GM06990 (cell line): ENCODE measurements around the gene FITM1.

Source experiments
- DNase-seq: peaks from one replicate; pipeline ENCODE4 v3.0.0-alpha.2; 2011; ENCODE audit not compliant: insufficient read length; ENCODE audit errors: extremely low read depth
- H3K27me3 ChIP-seq: replicated peaks from 2 replicates; pipeline ENCODE4 v1.6.0; 2011; ENCODE audit warnings: low read length; ENCODE audit not compliant: control insufficient read depth, insufficient read depth
- H3K36me3 ChIP-seq: 2 replicates; pipeline ENCODE4 v1.5.1; 2011; ENCODE audit warnings: low read length; ENCODE audit not compliant: control insufficient read depth, insufficient read depth
- H3K4me3 ChIP-seq: replicated peaks from 2 replicates; pipeline ENCODE4 v1.5.1; 2011; ENCODE audit warnings: low read depth, mild to moderate bottlenecking, control low read depth, low read length
- TF ChIP-seq, protein P1 (sequence below): IDR thresholded peaks from 2 replicates; pipeline ENCODE4 v1.5.1; 2011; ENCODE audit warnings: low read length, control low read depth, mild to moderate bottlenecking, inconsistent platforms; ENCODE audit not compliant: insufficient read depth, poor library complexity, severe bottlenecking

The FITM1 gene

DNA sequence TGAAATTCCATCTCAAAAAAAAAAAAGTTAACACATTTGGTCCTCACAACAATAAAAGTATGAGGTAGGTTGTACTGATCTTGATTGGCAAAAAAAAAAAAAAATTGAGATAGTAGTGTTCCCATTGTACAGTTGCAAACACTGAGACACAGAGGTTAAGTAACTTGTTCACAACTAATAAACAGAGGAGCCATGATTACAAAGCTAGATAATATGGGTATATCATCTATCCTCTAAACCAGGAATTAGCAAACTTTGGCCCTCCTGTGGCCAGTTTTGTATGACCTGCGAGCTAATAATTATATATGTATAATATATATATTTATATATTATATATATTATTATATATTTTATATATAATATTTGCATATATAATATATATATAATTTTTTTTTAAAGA lies 3.3 kb downstream of the FITM1 start:
- TF ChIP-seq, protein P1, sequence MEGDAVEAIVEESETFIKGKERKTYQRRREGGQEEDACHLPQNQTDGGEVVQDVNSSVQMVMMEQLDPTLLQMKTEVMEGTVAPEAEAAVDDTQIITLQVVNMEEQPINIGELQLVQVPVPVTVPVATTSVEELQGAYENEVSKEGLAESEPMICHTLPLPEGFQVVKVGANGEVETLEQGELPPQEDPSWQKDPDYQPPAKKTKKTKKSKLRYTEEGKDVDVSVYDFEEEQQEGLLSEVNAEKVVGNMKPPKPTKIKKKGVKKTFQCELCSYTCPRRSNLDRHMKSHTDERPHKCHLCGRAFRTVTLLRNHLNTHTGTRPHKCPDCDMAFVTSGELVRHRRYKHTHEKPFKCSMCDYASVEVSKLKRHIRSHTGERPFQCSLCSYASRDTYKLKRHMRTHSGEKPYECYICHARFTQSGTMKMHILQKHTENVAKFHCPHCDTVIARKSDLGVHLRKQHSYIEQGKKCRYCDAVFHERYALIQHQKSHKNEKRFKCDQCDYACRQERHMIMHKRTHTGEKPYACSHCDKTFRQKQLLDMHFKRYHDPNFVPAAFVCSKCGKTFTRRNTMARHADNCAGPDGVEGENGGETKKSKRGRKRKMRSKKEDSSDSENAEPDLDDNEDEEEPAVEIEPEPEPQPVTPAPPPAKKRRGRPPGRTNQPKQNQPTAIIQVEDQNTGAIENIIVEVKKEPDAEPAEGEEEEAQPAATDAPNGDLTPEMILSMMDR: no peak
- no peak for DNase-seq
- Histone ChIP-seq H3K36me3 (peaks cover 12% of the 10 kb centered on the region), H3K27me3 (no peaks in the 10 kb centered on the region), H3K4me3 (no peak overlapping the region)

DNA sequence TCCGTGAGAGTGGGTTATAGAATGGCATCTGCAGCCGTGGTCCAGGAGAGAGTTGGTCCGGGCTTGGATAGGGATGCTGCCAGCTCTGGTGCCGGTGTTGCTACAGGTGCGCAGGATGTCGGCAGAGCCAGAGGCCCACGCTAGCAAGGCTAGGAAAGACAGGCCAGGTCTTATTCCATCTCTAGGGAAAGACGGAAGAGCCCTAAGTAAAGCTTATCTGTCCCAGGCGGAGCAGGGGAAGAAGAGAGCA lies 5.0 kb downstream of the FITM1 start:
- Histone ChIP-seq H3K27me3 (no peaks in the 10 kb centered on the region), H3K36me3 (peaks cover 14% of the 10 kb centered on the region), H3K4me3 (peak overlapping the region; percentile 70)
- TF ChIP-seq, protein P1: no peak
- no peak for DNase-seq

DNA sequence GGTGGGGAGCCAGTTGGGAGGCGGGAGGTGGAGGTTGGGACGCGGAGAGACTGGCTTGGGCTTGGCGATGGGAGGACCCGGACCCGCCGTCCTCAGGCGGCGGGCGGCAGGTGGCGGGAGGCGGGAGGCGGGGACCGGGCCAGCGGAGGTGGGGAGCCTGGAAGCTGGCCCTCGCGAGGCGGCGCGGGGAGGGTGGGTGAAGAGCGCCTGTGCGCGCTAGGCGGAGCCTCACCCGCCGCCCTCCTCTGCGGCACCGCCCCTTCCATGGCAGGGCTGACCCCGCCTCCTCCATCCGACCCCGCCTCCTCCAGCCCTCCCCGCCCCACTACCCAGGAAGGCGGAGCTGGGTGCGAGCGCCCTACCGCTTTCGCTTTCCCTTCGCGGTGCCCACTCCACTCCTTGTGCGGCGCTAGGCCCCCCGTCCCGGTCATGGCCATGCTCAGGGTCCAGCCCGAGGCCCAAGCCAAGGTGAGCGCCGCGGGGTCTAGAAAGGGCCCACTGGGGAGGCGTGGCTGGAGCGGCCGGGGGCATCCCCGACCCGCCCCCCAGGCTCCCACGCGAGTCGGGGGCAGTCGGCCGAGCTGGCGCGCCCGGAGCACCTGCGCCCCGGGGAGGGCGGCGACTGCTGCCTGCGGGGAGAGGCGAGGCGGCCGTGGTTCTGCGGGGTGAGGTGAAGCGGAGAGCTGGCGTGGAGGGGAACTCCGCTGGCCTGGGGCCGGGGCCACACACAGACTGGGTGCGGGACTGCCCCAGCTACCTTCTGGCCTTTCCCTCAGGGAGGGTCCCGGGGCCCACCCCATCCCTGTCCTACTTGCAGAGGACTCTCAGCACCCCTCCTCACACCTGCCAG lies 5.6 kb downstream of the FITM1 start, which contains the start of gene PSME1:
TSS of gene PSME1 (plus strand) at position 361 of the 850 bp plus-strand sequence. CDS start at position 430, 69 bp downstream.
- Histone ChIP-seq H3K4me3 (peak within 1 kb of the TSS; percentile 87), H3K27me3 (no peaks in the 10 kb centered on the region), H3K36me3 (peaks cover 14% of the 10 kb centered on the region)
- TF ChIP-seq, protein P1: no peak
- DNase-seq: peak; percentile 92

DNA sequence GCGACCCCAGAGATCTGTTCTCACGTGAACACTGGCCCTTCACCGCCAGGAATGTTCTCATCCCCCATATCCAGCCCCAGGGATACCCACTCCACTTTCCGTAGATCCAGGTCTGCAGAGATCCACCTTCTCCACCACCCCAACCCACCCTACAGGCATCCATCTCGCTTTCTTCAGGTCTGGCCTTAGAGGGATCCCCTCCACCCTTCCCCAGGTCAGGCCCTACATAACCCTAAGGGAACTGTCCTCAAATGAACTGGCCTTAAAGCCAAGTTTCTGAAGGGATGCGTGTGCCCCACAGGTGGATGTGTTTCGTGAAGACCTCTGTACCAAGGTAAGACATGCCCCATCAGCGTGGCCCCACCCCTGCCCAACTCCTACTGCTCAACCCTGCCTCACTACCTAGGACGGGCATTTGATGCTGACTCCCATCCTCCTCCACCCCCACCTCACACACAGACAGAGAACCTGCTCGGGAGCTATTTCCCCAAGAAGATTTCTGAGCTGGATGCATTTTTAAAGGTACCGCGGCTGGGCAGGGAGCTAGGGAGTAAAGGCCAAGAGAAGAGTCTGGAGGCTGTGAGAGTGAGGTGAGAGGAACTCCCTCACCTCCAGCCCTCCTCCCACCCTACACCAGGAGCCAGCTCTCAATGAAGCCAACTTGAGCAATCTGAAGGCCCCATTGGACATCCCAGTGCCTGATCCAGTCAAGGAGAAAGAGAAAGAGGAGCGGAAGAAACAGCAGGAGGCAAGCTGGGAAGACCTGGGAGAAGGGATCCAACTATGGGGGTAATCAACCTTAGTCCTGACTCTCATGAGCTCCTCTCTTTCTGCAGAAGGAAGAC lies 6.4 kb downstream of the FITM1 start:
- TF ChIP-seq, protein P1: no peak
- Histone ChIP-seq H3K4me3 (peak overlapping the region; percentile 87), H3K27me3 (no peaks in the 10 kb centered on the region), H3K36me3 (peaks cover 14% of the 10 kb centered on the region)
- DNase-seq: no peak

DNA sequence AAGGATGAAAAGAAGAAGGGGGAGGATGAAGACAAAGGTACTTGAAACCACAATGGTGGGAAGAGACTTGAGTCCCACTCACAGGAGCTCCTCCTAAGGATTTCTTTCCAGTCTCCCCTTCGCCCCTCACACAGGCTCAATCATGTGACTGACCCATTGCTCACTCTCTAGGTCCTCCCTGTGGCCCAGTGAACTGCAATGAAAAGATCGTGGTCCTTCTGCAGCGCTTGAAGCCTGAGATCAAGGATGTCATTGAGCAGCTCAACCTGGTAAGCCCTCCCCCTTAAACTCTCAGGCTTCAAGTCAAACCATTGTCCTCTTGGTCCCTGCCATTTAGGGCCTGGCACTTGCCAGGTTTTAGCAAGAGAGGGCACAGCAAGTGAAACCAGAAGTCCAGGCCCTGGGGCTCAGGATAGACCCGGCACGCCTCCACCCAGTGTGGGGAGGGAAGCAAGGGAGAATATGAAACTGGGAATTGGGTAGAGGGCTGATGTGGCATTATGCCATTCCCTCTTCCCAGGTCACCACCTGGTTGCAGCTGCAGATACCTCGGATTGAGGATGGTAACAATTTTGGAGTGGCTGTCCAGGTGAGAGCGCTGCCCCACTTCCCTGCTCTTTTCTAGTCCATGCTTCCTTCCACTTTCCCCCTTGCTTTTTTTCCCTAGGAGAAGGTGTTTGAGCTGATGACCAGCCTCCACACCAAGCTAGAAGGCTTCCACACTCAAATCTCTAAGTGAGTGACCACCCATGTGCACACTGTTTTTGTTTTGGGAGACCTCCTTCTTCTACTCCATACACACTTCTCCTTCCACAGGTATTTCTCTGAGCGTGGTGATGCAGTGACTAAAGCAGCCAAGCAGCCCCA lies 7.3 kb downstream of the FITM1 start:
- TF ChIP-seq, protein P1: no peak
- no peak for DNase-seq
- Histone ChIP-seq H3K27me3 (no peaks in the 10 kb centered on the region), H3K36me3 (peaks cover 14% of the 10 kb centered on the region), H3K4me3 (no peak overlapping the region)
